Transverse colon (tissue), 4 donors: Measurements from ENCODE around the gene TMEM26. TPM values are rescaled to one million over a fixed set of nuclear protein-coding genes. Genes with fewer than 3 reads are reported as not detected.
A peak's percentile ranks its signal among the peaks of the same experiment; 100 is the strongest.

ENCODE experiments used
- DNase-seq: peaks from one replicate; pipeline ENCODE4 v3.0.0-alpha.2; 2019
- H3K27ac ChIP-seq, 4 donors: fragments of 200-600 bp; sonication (generic); 2 replicates each; pipeline ENCODE4 v1.5.1; 2016 to 2018; ENCODE audit warnings: inconsistent platforms in 4 of 4
- H3K27me3 ChIP-seq: fragments of 200-600 bp; sonication (generic); 2 replicates; pipeline ENCODE4 v1.5.1; 2017; ENCODE audit warnings: inconsistent platforms
- H3K36me3 ChIP-seq, 4 donors: fragments of 200-600 bp; sonication (generic); 2 replicates each; pipeline ENCODE4 v1.5.1; 2017 to 2019; ENCODE audit warnings: inconsistent platforms in 4 of 4
- H3K4me1 ChIP-seq, 4 donors: fragments of 200-600 bp; sonication (generic); 2 replicates each; pipeline ENCODE4 v1.5.1; 2017 to 2020; ENCODE audit warnings: inconsistent platforms in 4 of 4
- H3K4me3 ChIP-seq, 4 donors: fragments of 200-600 bp; sonication (generic); 1 replicate in 1 of 4; 2 replicates in 3 of 4; pipeline versions ENCODE4 v1.5.1 to v1.6.1; 2017 to 2019; ENCODE audit warnings: inconsistent platforms in 4 of 4
- H3K9me3 ChIP-seq, 2 donors: fragments of 200-600 bp; sonication (generic); 2 replicates each; pipeline ENCODE4 v1.5.1; 2017 to 2019; ENCODE audit warnings: inconsistent platforms in 2 of 2
- CTCF ChIP-seq, 5 experiments: fragments of 200-600 bp in 3 of 5; fragments of 450-650 bp in 2 of 5; sonication (generic) in 3 of 5; IDR thresholded peaks; 1 replicate in 2 of 5; 2 replicates in 3 of 5; pipeline ENCODE4 v1.5.1; 2016 to 2017; ENCODE audit warnings: antibody characterized with exemption in 5 of 5, inconsistent platforms in 3 of 5, mild to moderate bottlenecking in 2 of 5, moderate library complexity in 1 of 5
- EP300 ChIP-seq: sonication (generic); formaldehyde crosslinking; IDR thresholded peaks from one replicate; pipeline ENCODE4 v1.6.1; 2017; ENCODE audit warnings: antibody characterized with exemption, low read depth
- POLR2A ChIP-seq: fragments of 450-650 bp; IDR thresholded peaks from one replicate; pipeline ENCODE4 v1.6.1; 2016; ENCODE audit warnings: antibody characterized with exemption, mild to moderate bottlenecking, moderate library complexity
- POLR2AphosphoS5 ChIP-seq, 3 donors: sonication (generic); formaldehyde crosslinking; IDR thresholded peaks; one replicate each; pipeline ENCODE4 v1.6.1; 2016; ENCODE audit warnings: antibody characterized with exemption in 3 of 3
- WGBS, 2 donors: methylation state at CpG; one replicate each; pipeline ENCODE4 v1.1.5; 2018; ENCODE audit warnings: low coverage in 1 of 2; 5-methylcytosine and 5-hydroxymethylcytosine counted together
- in situ Hi-C, 4 donors: fragments of 200-750 bp; cut with MboI; loops; one replicate each; pipeline versions ENCODE4 v1.15.0 to v1.15.1; 2017; ENCODE audit warnings: low sequenced_read_pairs in 3 of 4, low pct_ligation_motif_present in 1 of 4, low pct_unique_long_range_greater_than_20kb in 1 of 4
- intact Hi-C: fragments of 100-400 bp; cut with DNase I; formaldehyde crosslinking; loops from one replicate; pipeline ENCODE4 v1.15.1; 2023; ENCODE audit warnings: low total_unique reads
- total RNA-seq, 4 donors: library from RNA; depleted of rRNA; stranded (reverse); fragments of >200 nt; gene quantifications; one replicate each; pipeline ENCODE4 v1.1.0, GENCODE V29; 2016

TMEM26 gene
- total RNA-seq, result 1 to 10 TPM in 2 of 4 donors, under 1 TPM in 1, not detected in 1; 0.27 to 3.0 (median 1.9) TPM

- Histone ChIP-seq H3K9me3 (no peaks in the 10 kb centered on the region), H3K27me3 (peaks cover 24% of the 10 kb centered on the region), H3K36me3 (no peaks in the 10 kb centered on the region), H3K4me1 (peaks cover 0 to 9% (median 2%) of the 10 kb centered on the region in 4 donors), H3K4me3 (peak within 1 kb of the TSS; percentile 26 to 57 (median 32)), H3K27ac (peak within 1 kb of the TSS; percentile 4 to 70 (median 46))
- intact Hi-C loops (no loop called here), in situ Hi-C loops (no loop called here)
- no peak for TF ChIP-seq POLR2AphosphoS5 (IDR thresholded peaks at IDR 0.05)
- no peak for TF ChIP-seq CTCF (IDR thresholded peaks at IDR 0.05)
- no peak for TF ChIP-seq EP300
- no peak for TF ChIP-seq POLR2A
- 0 to 14% methylated on average over 2 to 50 of the region's 58 CpGs for WGBS, 2 donors
- peak; percentile 51 for DNase-seq
Measured at GRCh38 chr10:61452655-61453641, at the start of gene TMEM26. TMEM26 (minus strand) TSS chr10:61453381; CDS start chr10:61453081, 300 bp downstream.

- Histone ChIP-seq H3K4me3 (no peak overlapping the region), H3K9me3 (no peaks in the 10 kb centered on the region), H3K36me3 (no peaks in the 10 kb centered on the region), H3K4me1 (no peaks in the 10 kb centered on the region), H3K27ac (no peak overlapping the region), H3K27me3 (no peaks in the 10 kb centered on the region)
- intact Hi-C loops (no loop called here), in situ Hi-C loops (no loop called here)
- no peak for DNase-seq
- TF ChIP-seq EP300 (no peak), CTCF (IDR thresholded peaks at IDR 0.05) (no peak), POLR2A (no peak), POLR2AphosphoS5 (IDR thresholded peaks at IDR 0.05) (no peak)
Measured at GRCh38 chr10:61500460-61500859, 47.3 kb upstream of the TMEM26 start.

GRCh38 chr10:61492364-61492995 is 39.3 kb upstream of the TMEM26 start:
- no peaks in the 10 kb centered on the region for H3K9me3 ChIP-seq
- H3K36me3 ChIP-seq, result no peaks in the 10 kb centered on the region
- TF ChIP-seq POLR2AphosphoS5 (IDR thresholded peaks at IDR 0.05) (no peak), CTCF (IDR thresholded peaks at IDR 0.05) (no peak), POLR2A (no peak), EP300 (no peak)
- intact Hi-C loops (no loop called here), in situ Hi-C loops (no loop called here)
- no peak overlapping the region for H3K4me3 ChIP-seq
- 87 to 96% methylated on average over 2 of the region's 2 CpGs for WGBS, 2 donors
- H3K27ac ChIP-seq, result no peak overlapping the region
- no peaks in the 10 kb centered on the region for H3K4me1 ChIP-seq
- no peak for DNase-seq
- no peaks in the 10 kb centered on the region for H3K27me3 ChIP-seq

GRCh38 chr10:61487506-61487905 is 34.3 kb upstream of the TMEM26 start:
- Histone ChIP-seq H3K4me3 (no peak overlapping the region), H3K36me3 (no peaks in the 10 kb centered on the region), H3K4me1 (no peaks in the 10 kb centered on the region), H3K27me3 (no peaks in the 10 kb centered on the region), H3K9me3 (no peaks in the 10 kb centered on the region), H3K27ac (no peak overlapping the region)
- 69 to 82% methylated on average over 5 of the region's 5 CpGs for WGBS, 2 donors
- no peak for TF ChIP-seq POLR2AphosphoS5 (IDR thresholded peaks at IDR 0.05)
- TF ChIP-seq POLR2A, result no peak
- no peak for TF ChIP-seq EP300
- TF ChIP-seq CTCF (IDR thresholded peaks at IDR 0.05), result no peak
- intact Hi-C loops, result no loop called here
- no peak for DNase-seq
- in situ Hi-C loops, result no loop called here
